Left hindlimb (tissue), 1 donor: Measurements from ENCODE around the gene DNAJB4.
"Not testable (repeated sequence)": the region's sequence is repeated elsewhere in the genome, so short reads cannot be mapped to it uniquely, and the experiment has no call there.

Source experiments
- DNase-seq: peaks from one replicate; pipeline ENCODE4 v3.0.0-alpha.2; 2018

DNAJB4 gene

DNA sequence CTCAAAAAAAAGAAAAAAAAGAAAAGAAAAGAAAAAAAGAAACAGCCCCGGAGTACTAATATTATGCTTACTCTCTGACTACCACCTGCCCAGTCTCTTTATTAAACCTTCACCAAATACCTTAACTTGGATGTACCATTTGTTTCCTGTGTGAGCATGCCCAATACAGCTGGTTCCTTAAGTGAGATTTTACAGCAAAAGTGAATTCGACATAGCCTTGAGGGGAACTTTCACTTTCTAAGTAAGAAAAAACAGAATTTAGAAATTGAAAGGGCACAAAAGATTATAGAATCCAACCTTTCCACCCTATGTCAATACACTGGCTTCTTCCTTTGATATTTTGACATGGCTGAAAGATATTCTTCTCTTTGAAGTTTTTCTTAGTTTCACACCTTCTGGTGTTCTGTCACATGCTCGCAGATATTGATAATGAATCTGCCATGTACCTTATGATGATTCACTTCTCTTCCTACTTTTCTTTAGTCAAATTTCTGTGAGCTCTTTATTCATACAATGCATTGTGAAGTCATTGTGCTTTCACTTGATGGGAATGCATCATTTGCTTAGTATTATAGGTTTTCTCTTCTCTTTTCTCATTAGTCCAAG, 35.8 kb downstream of the DNAJB4 start:
- DNase-seq = no peak

DNA sequence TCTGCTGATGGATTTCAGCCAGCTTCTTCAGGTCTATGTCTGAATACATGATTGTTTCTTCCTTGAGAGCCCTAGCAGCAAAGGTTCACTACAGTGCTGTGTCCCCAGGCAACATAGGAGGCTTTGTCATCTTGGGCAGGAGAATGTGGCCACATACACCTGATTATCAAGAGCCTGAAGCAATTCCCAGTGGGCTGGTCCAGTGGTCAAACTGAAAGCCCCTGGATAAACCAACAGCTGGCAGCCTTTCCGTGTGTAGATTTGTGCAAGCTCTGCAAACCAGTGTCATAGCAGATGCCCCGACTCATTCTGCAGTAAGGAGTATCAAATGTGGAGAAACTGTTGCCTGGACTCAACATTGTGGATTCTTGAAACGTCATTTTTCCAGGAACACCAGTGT, 38.7 kb downstream of the DNAJB4 start:
- DNase-seq = no peak

DNA sequence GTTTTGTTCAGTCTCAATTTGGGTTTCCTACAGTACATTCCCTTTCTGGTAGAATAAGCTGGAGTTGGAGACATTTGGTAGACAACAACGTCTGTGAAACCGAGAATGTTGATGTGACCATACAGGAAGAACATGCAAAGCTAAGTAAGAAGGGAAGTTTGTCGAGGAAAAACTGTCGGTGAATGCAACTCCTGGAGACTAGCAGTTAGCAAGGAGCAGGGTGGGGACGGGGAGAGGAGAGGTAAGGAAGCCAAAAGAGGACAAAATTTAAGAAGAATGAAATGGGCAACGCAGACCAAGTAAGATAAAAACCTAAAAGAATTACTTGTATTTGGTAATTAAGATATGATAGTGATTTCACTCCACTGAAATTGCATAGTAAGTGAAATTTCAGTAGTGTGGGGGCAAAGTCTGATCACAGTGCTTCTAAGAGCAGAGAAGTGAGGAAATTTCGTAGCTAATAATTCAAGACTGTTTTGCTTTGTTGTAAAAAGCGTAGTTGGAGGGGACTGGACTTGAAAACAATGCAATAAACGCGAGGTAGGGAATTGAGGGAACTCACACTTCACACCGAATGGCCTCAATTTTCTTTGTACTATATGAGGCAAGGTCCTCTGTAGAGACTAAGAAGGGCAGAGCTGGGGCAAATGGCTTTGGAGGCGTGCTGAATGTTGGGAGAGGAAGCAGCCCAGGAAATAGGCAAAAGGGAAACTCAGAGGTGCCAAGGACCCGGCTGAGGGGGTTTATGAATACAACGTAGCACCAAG, 40.2 kb downstream of the DNAJB4 start:
- DNase-seq = no peak

- DNase-seq = no peak
These were observed 40.8 kb downstream of the DNAJB4 start for GRCh38 chr1:78045563-78045925.

GRCh38 chr1:78045926-78046778, 41.4 kb downstream of the DNAJB4 start, which contains the start of gene GIPC2:
Gene GIPC2 (plus strand): TSS chr1:78045966. CDS start chr1:78046095, 129 bp downstream.
- DNase-seq = peak; percentile 45

DNA sequence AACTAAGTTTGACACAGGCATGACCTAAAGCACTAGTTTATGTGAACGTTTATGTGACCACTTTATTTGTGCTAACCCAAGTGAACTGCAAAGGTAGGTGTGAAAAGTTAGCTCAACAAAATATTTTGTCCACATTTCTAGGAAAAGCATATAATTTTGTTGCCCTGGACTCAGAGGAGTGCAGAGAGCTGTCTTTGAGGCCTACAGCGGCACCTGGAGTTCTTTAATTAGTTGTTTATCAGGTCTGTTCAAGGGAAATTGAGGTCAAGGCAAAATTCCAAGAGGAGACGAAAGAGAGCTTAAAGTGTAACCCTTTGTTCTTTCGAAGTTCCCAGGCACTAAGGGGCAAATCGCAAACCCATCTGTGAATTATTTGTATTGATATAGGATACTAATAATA, 42.4 kb downstream of the DNAJB4 start:
- no peak for DNase-seq

DNA sequence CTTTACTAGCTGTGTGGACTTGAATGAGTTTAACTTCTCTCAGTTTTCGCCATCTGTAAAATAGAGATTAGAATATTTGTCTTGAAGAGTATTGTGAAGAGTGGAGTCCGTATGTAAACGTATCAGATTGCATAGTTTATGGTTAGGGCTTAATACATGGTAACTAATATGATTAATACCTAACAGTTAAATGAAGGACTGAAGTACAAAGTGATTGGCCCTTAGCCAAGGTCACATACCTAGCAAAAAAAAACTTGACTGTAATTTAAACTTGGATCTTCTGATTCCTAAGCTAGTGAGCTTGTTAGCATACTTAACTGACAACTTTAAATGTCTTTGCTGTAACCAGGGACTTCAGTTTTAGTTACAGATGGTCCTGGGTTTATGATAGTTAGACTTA, 42.9 kb downstream of the DNAJB4 start:
- no peak for DNase-seq

DNA sequence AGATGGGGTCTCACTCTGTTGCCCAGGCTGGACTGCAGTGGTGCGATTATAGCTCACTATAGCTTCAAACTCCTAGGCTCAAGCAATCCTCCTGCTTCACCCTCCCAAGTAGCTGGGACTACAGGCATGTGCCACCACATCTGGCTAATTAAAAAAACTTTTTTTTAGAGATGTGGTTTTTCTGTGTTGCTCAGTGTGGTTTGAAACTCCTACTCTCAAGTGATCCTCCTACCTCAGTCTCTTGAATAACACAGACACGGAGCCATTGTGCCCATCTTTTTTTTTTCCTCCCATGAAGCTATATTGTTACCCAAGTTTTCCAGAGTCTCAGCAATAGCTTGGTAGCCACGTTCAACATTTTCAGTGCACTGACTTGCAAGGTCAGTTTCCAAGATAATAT, 43.7 kb downstream of the DNAJB4 start:
- no peak for DNase-seq

DNA sequence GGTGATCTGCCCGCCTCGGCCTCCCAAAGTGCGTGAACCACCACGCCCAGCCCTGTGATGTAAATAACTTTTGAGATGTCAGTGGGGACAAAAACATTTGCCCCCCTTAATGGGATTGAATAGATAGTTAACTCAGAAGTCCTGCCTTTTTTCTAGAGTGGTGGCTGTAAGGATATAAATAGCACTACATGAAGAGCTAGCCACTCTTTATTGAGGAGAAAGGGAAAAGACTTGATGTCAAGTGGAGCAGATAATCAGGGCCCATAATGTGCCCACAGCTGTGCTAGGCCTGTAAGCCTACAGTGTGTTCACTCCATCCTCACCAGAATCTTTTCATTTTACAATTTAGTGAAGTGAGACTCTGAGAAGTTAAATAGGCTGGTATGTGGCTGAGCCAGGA, 44.7 kb downstream of the DNAJB4 start:
- no peak for DNase-seq

- DNase-seq = no peak
These were observed 46.3 kb downstream of the DNAJB4 start for GRCh38 chr1:78051005-78051404.

DNA sequence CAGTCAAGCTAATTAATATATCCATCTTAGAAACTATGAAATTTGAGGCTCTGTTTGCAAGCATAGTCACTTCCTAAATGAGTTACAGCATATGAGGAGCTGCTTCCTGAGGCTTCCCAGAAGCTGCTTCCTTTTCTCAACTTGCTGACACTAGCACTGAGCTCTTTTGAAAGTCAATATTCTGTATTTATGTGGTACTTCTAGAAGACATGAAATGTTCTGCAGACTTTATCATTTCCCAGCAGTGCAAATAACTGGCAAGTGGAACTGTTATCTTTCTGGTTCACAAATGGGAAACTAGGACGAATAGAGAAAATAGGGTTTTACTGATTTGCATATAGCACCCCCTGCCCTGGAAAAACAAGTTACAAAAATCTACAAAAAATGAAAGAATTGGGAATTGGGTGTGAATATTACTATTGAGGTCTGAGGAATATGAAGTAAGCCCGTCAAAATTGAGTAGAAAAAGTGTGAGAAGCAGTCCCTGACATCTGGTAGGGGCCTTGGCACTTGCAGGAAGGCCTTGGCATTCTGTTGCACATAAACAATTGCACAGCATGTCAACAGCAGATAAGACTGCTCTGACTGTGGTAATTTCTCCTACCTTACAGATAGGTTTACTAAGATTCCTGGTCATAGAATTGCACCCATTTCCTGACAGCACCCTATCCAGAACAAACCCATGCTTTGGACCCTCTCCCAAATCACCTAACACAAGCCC, 48.1 kb downstream of the DNAJB4 start:
- no peak for DNase-seq

- DNase-seq = no peak
These were observed 48.8 kb downstream of the DNAJB4 start for GRCh38 chr1:78053498-78053897.

DNA sequence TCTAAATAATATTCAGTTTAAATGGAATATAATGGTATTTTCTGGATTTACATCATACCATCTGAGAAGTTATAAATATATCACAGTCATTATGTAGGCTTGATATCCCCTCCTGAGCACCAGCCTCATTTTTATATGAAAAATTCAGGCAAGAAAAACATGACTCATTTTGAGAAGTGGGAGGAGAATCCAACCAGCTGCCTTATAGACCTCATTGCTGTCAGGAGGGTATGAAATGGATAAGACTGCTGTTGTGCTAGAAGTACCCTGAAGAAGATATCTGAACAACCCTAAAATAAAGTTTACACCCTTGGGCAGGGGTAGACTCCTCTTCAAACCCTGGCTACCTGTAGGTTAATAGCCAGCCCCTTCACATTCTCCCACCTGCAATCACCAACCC, 49.8 kb downstream of the DNAJB4 start:
- DNase-seq = no peak

- no peak for DNase-seq
These were observed 50.2 kb downstream of the DNAJB4 start for GRCh38 chr1:78054972-78055371.

DNA sequence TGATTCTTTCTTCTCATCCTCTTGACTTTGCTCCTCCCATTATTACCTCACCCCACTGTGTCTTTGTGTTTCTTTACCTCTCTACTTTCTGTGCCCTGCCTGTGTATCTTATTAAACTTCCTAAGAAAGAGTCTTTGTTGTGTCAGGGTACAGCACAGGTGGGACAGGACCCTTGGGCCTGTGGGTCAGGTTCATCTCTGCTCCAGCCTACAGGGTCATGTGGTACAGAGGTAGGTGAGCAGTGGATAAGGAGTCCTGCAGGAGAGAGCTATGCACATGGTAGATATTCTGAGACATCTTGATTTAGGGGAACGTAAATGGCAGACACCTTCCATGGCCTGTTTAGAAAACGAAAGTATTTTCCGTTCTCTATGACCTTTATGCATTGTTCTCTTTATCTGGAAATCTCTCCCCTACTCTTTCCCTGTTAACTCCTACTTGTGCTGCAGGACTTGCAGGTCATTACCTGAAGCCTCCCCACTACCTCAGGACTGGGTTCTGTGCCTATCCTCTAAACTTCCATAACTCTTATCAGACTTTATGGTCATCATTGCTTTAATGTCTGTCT, 50.9 kb downstream of the DNAJB4 start:
- DNase-seq = no peak

- DNase-seq = no peak
These were observed 53.9 kb downstream of the DNAJB4 start for GRCh38 chr1:78058670-78059069.

DNA sequence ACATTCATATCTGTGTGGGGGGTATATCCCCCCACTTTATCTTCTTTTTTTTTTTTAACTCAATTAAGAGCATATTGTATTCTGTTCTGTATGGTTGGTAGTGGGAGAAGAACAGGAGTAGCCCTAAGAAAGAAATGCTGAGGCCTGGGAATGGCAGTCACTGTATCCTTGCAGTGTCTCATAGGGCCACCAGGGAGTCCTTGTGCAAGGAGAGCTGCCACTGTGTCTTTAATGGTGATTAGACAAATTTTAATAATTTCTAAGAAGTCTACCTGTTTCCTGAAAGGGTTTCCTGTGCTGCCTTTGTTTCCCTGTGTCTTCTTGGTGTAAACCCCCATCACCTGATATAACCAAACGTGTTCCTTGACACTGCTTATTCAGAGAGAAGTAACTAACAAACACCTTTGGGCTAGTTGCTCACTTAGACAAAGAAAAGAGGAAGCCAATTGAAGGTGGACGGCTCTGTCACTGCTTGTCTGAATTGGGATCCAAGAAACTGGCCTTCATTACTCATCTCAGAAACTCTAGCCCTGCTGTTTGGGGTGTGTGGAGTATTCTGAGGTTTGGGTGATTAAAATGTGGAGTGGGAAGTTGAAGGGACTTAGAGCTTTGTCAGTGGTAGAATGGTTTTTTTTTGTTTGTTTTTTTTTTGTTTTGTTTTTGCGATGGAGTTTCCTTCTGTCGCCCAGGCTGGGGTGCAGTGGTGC, 56.3 kb downstream of the DNAJB4 start:
- DNase-seq = no peak

DNA sequence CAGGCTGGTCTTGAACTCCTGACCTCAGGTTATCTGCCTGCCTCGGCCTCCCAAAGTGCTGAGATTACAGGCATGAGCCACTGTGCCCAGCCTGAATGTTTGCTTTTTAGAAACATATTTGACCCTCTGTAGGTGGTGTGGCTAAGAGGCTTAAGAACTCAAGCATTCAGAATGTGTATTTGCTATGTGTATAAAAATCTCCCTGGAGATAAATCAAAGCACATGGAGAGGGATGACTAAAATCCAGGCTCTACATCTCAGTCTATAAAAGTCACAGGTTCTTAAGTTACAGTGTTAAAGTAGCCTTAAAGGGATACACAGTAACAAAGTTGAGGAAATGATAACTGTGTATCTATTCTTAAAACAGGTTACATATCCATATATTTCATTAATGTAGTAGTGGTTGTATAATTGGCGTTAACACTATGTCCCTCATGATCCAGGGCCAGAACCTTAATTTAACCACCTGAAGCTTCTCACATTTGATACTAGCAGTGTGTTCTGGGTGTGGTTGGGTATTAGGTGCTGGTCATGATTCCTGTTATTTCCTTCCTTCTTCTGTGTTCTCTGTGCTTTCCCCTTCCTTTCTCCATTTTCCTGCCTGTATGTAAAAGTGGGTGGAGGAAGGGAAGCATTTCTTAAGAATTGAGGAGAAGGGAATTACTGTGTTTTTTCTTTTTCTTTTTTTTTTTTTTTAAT, 57.2 kb downstream of the DNAJB4 start:
- no peak for DNase-seq

GRCh38 chr1:78064886-78065285, 60.1 kb downstream of the DNAJB4 start:
- not testable (repeated sequence) for DNase-seq
